LNCAP (cell line): ENCODE measurements around the gene COL4A3.

Experiments
- CTCF ChIP-seq: fragments of 450-650 bp; IDR thresholded peaks from 2 replicates; pipeline ENCODE4 v1.5.1; 2017; ENCODE audit warnings: mild to moderate bottlenecking

The COL4A3 gene

GRCh38 chr2:227182765-227183164, 18.3 kb downstream of the COL4A3 start:
- no peak for TF ChIP-seq CTCF

- no peak for TF ChIP-seq CTCF
Observed at GRCh38 chr2:227183657-227184367, 19.4 kb downstream of the COL4A3 start.

GRCh38 chr2:227185615-227186232, 21.3 kb downstream of the COL4A3 start:
- TF ChIP-seq CTCF = no peak

- TF ChIP-seq CTCF = no peak
Observed at GRCh38 chr2:227186751-227187150, 22.3 kb downstream of the COL4A3 start.

GRCh38 chr2:227188292-227188691, 23.9 kb downstream of the COL4A3 start:
- TF ChIP-seq CTCF = no peak

GRCh38 chr2:227191367-227191766, 26.9 kb downstream of the COL4A3 start:
- no peak for TF ChIP-seq CTCF

- TF ChIP-seq CTCF = no peak
Observed at GRCh38 chr2:227192491-227192890, 28.1 kb downstream of the COL4A3 start.
